Colonic mucosa (tissue), 4 donors: ENCODE data around the gene KIAA1217. TPM values are rescaled to one million over a fixed set of nuclear protein-coding genes. Genes with fewer than 3 reads are reported as not detected.

Source experiments
- DNase-seq: peaks from one replicate; pipeline ENCODE4 v3.0.0-alpha.2; 2020
- H3K27ac ChIP-seq: fragments of 200-600 bp; one replicate; pipeline ENCODE4 v1.8.0; 2021
- H3K27me3 ChIP-seq: fragments of 200-600 bp; one replicate; pipeline ENCODE4 v1.8.0; 2021
- H3K36me3 ChIP-seq: fragments of 200-600 bp; one replicate; pipeline ENCODE4 v1.8.0; 2021
- H3K4me1 ChIP-seq: fragments of 200-600 bp; one replicate; pipeline ENCODE4 v1.8.0; 2021; ENCODE audit warnings: mild to moderate bottlenecking
- H3K4me3 ChIP-seq: fragments of 200-600 bp; one replicate; pipeline ENCODE4 v1.8.0; 2021
- H3K9ac ChIP-seq, 2 donors: one replicate each; pipeline ENCODE4 v1.7.0; 2013; ENCODE audit warnings: control low read depth in 2 of 2, low read depth in 2 of 2, low read length in 2 of 2
- H3K9me3 ChIP-seq: fragments of 200-600 bp; one replicate; pipeline ENCODE4 v1.8.0; 2021
- CTCF ChIP-seq: fragments of 200-600 bp; IDR thresholded peaks from one replicate; pipeline ENCODE4 v1.8.0; 2022; ENCODE audit warnings: antibody characterized with exemption, mild to moderate bottlenecking
- intact Hi-C: fragments of 100-400 bp; cut with DNase I; formaldehyde crosslinking; loops from one replicate; pipeline ENCODE4 v1.14.1; 2022
- total RNA-seq, 2 donors: library from RNA; stranded (reverse); fragmentation: NEBNext Ultra II Directional in 1 of 2; extraction: Animal tissue kit (Norgen Biotek cat#: 25700) in 1 of 2; gene quantifications; one replicate each; pipeline ENCODE4 v1.2.1, GENCODE V29; 2021
- donor health status: healthy.
- donor health status: DM: no; HTN: no; CAD: no.
- donor health status: DM: no; HTN: no; CAD: no.

KIAA1217 gene
- total RNA-seq, 2 donors from 2014 or later: 34.2 to 61.2 TPM

DNA sequence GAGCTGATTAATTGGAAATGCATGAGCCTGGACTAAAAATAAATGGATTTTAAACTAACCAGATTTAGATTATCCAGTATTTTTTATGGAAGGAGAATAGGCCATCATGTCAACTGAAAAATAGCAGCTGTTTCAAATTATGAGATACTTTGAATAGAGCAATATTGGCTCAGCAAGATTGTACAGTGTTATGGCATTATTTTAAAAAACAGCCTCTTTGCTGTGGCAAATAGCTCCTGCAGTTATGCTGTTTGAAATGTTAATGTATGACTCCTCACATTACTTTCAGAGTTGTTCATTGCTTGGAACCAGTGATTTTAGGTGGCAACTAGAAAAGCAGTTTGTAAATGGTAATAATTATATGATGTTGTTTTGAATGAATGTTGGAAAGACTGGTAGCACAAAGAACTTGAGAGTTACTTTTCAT, 244.5 kb downstream of the KIAA1217 start:
- Histone ChIP-seq H3K4me1 (peaks cover 4% of the 10 kb centered on the region), H3K4me3 (no peak overlapping the region), H3K9ac (no peak overlapping the region), H3K27ac (no peak overlapping the region), H3K9me3 (no peaks in the 10 kb centered on the region), H3K36me3 (no peaks in the 10 kb centered on the region), H3K27me3 (no peaks in the 10 kb centered on the region)
- intact Hi-C loops: no loop called here
- TF ChIP-seq CTCF: no peak
- no peak for DNase-seq

- H3K27me3 ChIP-seq: no peaks in the 10 kb centered on the region
- H3K9ac ChIP-seq: no peak overlapping the region
- no peak for TF ChIP-seq CTCF
- no peak for DNase-seq
- H3K4me3 ChIP-seq: no peak overlapping the region
- no peaks in the 10 kb centered on the region for H3K9me3 ChIP-seq
- H3K4me1 ChIP-seq: peaks cover 4% of the 10 kb centered on the region
- intact Hi-C loops: no loop called here
- H3K36me3 ChIP-seq: no peaks in the 10 kb centered on the region
- no peak overlapping the region for H3K27ac ChIP-seq
Observed at GRCh38 chr10:24453973-24454372, 245.0 kb downstream of the KIAA1217 start.

DNA sequence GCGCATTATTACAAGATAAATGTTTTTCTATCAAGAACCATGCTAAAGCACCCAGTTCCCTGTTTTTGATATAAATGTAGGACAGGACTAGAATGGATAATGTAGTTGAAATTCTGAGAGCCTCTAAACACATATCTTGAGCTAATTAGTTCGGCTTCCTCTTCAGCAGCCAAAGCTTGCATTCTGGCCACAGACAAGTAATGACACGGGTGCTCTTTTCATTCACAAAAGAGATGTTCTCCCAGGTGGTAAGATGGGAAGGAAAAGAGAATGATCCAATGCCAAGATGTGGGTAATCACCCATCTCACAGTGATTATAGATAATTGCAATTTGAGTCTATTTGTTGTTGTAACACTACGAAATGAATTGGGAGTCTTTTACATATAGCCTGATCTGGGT, 246.5 kb downstream of the KIAA1217 start:
- Histone ChIP-seq H3K36me3 (no peaks in the 10 kb centered on the region), H3K9ac (no peak overlapping the region), H3K4me1 (no peaks in the 10 kb centered on the region), H3K27me3 (no peaks in the 10 kb centered on the region), H3K9me3 (no peaks in the 10 kb centered on the region), H3K4me3 (no peak overlapping the region), H3K27ac (no peak overlapping the region)
- no peak for DNase-seq
- intact Hi-C loops: no loop called here
- no peak for TF ChIP-seq CTCF

DNA sequence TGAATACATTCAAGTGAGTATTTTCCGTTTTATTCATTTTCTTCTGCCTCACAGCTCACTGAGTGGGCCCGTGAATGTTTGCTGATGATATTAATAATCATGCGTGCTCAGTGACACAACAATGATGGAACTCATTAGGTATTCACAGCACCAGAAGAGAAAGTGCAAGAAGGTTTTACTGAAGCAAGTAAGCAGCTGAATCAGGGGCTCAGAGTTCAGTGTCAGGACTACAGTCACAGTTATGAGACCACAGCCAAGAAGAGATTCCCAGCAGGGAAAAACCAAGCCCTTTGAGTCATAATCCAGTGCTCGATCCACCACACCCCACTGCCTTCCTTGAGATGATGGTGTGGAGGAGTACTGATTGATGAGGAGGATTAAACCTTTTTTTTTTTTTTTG, 247.4 kb downstream of the KIAA1217 start:
- H3K4me1 ChIP-seq: no peaks in the 10 kb centered on the region
- no peak overlapping the region for H3K4me3 ChIP-seq
- no peaks in the 10 kb centered on the region for H3K36me3 ChIP-seq
- no peak for DNase-seq
- intact Hi-C loops: no loop called here
- H3K9ac ChIP-seq: no peak overlapping the region
- TF ChIP-seq CTCF: no peak
- no peak overlapping the region for H3K27ac ChIP-seq
- no peaks in the 10 kb centered on the region for H3K9me3 ChIP-seq
- H3K27me3 ChIP-seq: no peaks in the 10 kb centered on the region

- Histone ChIP-seq H3K9me3 (no peaks in the 10 kb centered on the region), H3K9ac (no peak overlapping the region), H3K4me1 (no peaks in the 10 kb centered on the region), H3K27ac (no peak overlapping the region), H3K4me3 (no peak overlapping the region), H3K36me3 (no peaks in the 10 kb centered on the region), H3K27me3 (no peaks in the 10 kb centered on the region)
- no peak for TF ChIP-seq CTCF
- intact Hi-C loops: no loop called here
- DNase-seq: no peak
Observed at GRCh38 chr10:24457661-24458318, 248.9 kb downstream of the KIAA1217 start.
